NCI-H146 treated with DMSO at 0.1 percent for 48 hours (cell line): ENCODE results near the gene TSHZ2.

Source experiments
- DNase-seq: peaks from one replicate; lab custom pipeline; 2025; ENCODE audit not compliant: unreplicated experiment; lab: John Stamatoyannopoulos, UW

Gene TSHZ2

GRCh38 chr20:53274365-53274764, 302.2 kb downstream of the TSHZ2 start:
- no peak for DNase-seq

GRCh38 chr20:53274807-53275206, 302.6 kb downstream of the TSHZ2 start:
- DNase-seq, result no peak

GRCh38 chr20:53276143-53276542, 304.0 kb downstream of the TSHZ2 start:
- DNase-seq, result no peak

GRCh38 chr20:53278555-53278954, 306.4 kb downstream of the TSHZ2 start:
- no peak for DNase-seq

GRCh38 chr20:53279735-53280134, 307.6 kb downstream of the TSHZ2 start:
- DNase-seq, result no peak

GRCh38 chr20:53281557-53282117, 309.5 kb downstream of the TSHZ2 start:
- no peak for DNase-seq

- no peak for DNase-seq
Observed at GRCh38 chr20:53282217-53282955, 310.2 kb downstream of the TSHZ2 start.

GRCh38 chr20:53283011-53283410, 310.9 kb downstream of the TSHZ2 start:
- no peak for DNase-seq

GRCh38 chr20:53283597-53283996, 311.4 kb downstream of the TSHZ2 start:
- DNase-seq, result no peak

- no peak for DNase-seq
Observed at GRCh38 chr20:53284256-53284655, 312.1 kb downstream of the TSHZ2 start.

GRCh38 chr20:53284696-53285095, 312.5 kb downstream of the TSHZ2 start:
- no peak for DNase-seq

- DNase-seq, result no peak
Observed at GRCh38 chr20:53287357-53288042, 315.3 kb downstream of the TSHZ2 start.

GRCh38 chr20:53291548-53291947, 319.4 kb downstream of the TSHZ2 start:
- no peak for DNase-seq

GRCh38 chr20:53292347-53292746, 320.2 kb downstream of the TSHZ2 start:
- no peak for DNase-seq

GRCh38 chr20:53294804-53295203, 322.6 kb downstream of the TSHZ2 start:
- no peak for DNase-seq

GRCh38 chr20:53296025-53296424, 323.9 kb downstream of the TSHZ2 start:
- DNase-seq, result no peak

- no peak for DNase-seq
Observed at GRCh38 chr20:53296451-53297153, 324.4 kb downstream of the TSHZ2 start.

GRCh38 chr20:53297154-53297529, 325.0 kb downstream of the TSHZ2 start:
- DNase-seq, result no peak

GRCh38 chr20:53298260-53298659, 326.1 kb downstream of the TSHZ2 start:
- no peak for DNase-seq

GRCh38 chr20:53298911-53299310, 326.8 kb downstream of the TSHZ2 start:
- no peak for DNase-seq

GRCh38 chr20:53299831-53300230, 327.7 kb downstream of the TSHZ2 start:
- DNase-seq, result no peak

GRCh38 chr20:53301869-53302268, 329.7 kb downstream of the TSHZ2 start:
- DNase-seq, result no peak
